ENCODE measurements around the gene FADS2.

Gene FADS2

GRCh38 chr11:61879152-61879551 lies 51.1 kb downstream of the FADS2 start:
- TF ChIP-seq CTCF (IDR thresholded peaks at IDR 0.05) = no peak

GRCh38 chr11:61880031-61880430 lies 51.9 kb downstream of the FADS2 start:
- TF ChIP-seq CTCF (IDR thresholded peaks at IDR 0.05) = no peak

GRCh38 chr11:61880454-61880853 lies 52.4 kb downstream of the FADS2 start:
- no peak for TF ChIP-seq CTCF (IDR thresholded peaks at IDR 0.05)

- no peak for TF ChIP-seq CTCF (IDR thresholded peaks at IDR 0.05)
Observed at GRCh38 chr11:61881397-61881796, 53.3 kb downstream of the FADS2 start.

- no peak for TF ChIP-seq CTCF (IDR thresholded peaks at IDR 0.05)
Observed at GRCh38 chr11:61882879-61883278, 54.8 kb downstream of the FADS2 start.

- TF ChIP-seq CTCF (IDR thresholded peaks at IDR 0.05) = no peak
Observed at GRCh38 chr11:61883327-61883726, 55.2 kb downstream of the FADS2 start.

GRCh38 chr11:61883947-61884346 lies 55.8 kb downstream of the FADS2 start:
- no peak for TF ChIP-seq CTCF (IDR thresholded peaks at IDR 0.05)

GRCh38 chr11:61885166-61885778 lies 57.2 kb downstream of the FADS2 start:
- no peak for TF ChIP-seq CTCF (IDR thresholded peaks at IDR 0.05)
